HG03175 (cell line): Measurements from ENCODE around the gene AQP3.
A peak's percentile ranks its signal among the peaks of the same experiment; 100 is the strongest.
"Not testable (repeated sequence)": the region's sequence is repeated elsewhere in the genome, so short reads cannot be mapped to it uniquely, and the experiment has no call there.

Experiments used
- ATAC-seq: cut with Tn5 transposase; IDR thresholded peaks from one replicate; pipeline ENCODE4 v1.9.1; 2021; ENCODE audit warnings: mild to moderate bottlenecking, moderate library complexity; ENCODE audit not compliant: unreplicated experiment

Gene AQP3

DNA sequence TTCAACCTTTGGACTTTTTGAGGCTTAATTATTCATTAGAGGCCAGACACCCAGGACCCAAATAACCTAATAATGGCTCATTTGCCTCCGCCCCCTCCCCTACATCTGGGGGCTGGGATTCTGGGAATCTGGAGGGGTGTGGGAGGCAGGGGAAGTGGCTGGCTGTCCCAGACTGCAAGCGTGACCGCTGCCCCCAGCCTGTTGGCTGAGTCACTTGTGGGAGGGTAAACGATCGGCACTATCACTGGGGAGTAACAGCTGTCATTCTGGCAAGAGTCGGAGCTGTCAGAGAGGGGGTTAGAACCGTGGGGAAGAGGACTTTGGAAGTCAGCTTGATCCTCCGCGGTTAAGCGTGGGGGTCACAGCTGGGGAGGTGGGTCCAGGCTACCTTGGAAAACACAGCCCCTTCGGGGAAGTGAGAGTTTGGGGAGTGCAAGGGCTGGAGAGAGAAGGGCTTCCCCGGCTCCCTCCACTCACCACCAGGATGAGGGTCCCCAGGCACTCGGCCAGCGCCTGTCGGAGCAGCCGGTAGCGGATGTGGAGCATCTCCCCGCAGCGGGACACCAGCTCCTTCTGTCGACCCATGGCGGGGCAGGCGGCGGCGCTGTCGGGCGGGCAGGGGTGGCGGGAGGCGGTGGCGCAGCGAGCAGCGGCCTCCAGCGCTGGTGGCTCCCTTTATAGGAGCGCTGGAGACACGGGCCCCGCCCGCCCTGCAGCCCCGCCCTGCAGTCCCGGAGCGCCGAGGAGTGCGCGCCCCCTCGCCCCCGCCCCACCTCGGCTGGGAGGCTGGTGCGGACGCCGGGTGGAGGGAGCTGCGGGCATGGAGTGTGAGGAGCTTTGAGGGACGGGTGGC, at the start of gene AQP3:
AQP3 (minus strand) TSS at position 648 of the 853 bp plus-strand sequence; CDS start at position 585, 63 bp downstream.
- ATAC-seq = peak; percentile 30

DNA sequence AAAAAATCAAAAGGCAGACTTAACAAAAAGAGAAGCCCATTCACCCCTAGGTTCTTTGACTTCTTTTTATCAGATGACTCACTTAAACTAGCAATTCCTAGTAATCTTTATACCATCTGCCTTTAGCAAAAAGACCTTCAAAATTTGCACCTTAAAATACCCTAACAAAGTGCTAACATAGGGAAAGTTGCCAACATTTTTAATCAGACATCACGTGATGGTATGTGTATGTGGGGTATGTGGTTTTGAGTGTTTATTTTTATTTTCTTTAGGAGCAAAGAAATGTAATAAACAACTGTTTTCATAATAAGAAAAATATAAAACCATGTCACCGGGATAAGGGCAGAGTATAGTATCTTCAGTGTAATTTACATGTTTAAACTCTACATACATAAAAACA, 46.4 kb upstream of the AQP3 start:
- not testable (repeated sequence) for ATAC-seq

DNA sequence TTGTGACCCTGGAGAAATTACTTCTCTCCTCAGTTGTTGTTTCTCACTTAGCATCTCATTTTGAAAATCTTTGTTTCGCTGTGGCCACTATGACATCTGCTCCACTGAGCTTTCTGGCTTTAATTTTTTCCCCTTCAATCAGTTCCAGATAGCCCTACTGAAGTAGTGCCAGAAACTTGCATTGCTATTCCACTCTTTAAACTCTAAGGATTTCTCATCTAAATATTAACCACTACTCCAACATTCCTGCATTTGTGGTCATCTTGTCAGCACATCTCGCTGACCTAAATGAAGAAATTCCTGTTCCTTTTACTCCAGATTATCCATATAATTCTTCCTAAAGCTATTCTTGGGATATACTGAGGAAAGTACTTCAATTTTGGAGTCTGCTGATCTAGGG, 41.7 kb upstream of the AQP3 start:
- no peak for ATAC-seq

- ATAC-seq = not testable (repeated sequence)
Measured at GRCh38 chr9:33485312-33485711, 37.9 kb upstream of the AQP3 start.

- no peak for ATAC-seq
Measured at GRCh38 chr9:33480976-33481375, 33.6 kb upstream of the AQP3 start.

DNA sequence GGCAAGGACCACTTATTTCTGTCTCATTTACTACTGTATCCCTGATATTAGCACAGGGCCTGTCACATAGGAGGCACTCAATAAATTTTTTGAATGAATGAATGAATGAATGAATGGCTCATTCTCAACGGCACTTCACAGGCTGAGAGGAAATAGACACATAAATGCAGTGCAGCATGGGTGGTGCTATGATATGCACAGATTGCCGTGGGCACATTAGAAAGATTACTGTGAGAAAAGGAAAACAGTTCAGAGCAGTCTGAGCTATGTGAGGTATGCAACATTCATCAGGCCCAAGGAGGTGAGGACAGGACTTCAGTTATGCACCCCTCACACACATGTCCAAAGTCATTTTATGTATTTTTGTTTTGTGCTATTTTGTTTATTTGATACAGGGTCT, 32.7 kb upstream of the AQP3 start:
- no peak for ATAC-seq

DNA sequence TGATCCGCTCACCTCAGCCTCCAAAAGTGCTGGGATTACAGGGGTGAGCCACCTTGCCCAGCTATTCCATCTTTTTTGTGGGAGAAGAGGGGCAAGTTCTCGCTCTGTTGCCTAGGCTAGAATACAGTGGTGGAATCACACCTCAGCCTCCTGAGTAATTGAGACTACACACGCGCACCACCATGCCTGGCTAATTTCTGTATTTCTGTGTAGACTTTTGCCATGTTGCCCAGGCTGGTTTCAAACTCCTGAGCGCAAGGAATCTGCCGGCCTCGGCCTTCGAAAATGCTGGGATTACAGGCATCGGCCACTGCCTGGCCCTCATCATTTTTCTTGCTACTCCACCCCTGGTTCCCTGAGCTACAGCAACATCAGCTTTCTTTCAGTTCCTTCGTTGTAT, 29.1 kb upstream of the AQP3 start:
- no peak for ATAC-seq

DNA sequence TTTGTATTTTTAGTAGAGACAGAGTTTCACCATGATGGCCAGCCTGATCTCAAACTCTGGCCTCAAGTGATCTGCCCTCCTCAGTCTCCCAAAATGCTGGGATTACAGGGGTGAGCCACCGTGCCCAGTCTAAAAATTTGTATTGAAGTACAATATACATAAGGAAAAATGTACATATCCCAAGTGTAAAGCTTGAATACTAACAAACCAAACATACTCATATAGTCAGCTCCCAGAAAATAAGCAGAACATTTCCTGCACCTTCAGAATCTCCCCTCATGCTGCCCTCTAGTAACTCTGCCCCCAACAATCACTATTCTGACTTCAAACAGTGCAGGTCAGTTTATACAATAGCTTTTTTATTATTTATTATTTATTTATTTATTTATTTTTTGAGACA, 28.0 kb upstream of the AQP3 start:
- no peak for ATAC-seq

DNA sequence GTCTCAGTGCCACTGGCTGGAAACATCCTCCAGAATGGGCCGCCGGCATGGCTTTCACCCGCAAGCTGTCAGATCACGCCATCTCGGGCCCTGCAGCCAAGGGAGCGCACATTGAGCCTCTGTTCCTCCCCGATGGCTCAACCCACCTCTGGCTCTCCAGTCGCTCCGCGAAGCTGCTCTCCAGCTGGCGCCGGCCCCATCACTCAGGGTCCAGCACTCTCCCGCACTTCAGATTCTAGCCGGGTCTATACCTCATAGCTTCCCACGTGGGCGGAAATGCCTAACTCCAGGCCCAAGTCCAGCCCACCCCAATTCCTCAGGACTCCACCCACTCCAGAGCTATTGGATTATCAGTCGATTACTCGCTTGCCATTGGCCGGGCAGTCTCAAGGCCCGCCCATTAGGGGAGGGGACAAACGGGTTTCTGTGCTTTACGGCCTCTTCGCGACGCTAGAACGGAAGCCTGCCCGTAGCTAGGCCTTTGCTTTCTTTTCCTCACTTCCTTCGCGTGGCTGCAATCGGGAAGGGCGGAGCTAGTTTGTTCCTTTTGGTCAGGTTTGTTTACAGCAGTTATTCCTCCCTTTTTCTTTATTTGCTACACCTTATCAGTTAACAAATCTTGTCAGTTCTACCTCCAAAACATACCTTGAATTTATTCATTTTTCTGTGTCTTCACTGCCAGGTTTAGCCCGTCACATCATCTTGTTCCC, 26.4 kb upstream of the AQP3 start, which contains the start of gene NOL6:
NOL6 (minus strand) TSS at position 282 of the 710 bp plus-strand sequence; CDS start at position 200, 82 bp downstream.
- ATAC-seq = peak; percentile 99

GRCh38 chr9:33472881-33473615, 25.7 kb upstream of the AQP3 start:
- no peak for ATAC-seq

DNA sequence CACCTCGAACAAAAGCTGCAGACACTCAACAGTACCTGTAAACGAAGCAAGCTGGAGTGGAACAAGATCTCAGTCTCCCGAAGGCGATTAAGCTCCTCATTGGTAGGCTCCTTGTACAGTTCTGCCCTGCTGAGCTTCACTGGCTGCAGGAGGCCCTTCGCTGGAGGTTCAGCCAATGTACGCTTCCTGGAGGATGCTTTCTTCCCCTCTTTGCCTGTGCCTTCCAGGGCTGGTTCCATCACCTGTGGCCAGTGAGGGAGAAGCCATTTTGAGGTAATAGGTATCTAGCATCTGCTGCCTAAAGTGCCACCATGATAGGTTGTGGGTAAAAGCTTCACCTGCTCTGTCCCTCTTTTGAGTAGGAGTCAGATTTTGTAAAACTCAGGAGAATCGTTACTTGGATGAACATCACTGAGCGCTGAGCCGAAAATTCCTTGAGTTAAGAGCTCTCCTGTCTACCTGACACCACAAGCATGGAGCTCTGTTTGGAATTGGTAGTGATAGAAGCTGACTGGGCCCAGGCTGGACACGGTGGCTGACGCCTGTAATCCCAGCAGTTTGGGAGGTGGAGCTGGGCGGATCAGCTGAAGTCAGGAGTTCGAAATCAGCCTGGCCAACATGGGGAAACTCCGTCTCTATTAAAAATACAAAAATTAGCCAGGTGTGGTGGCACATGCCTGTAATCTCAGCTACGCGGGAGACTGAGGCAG, 24.9 kb upstream of the AQP3 start:
- no peak for ATAC-seq

GRCh38 chr9:33471361-33471760, 24.0 kb upstream of the AQP3 start:
- no peak for ATAC-seq

- ATAC-seq = no peak
Measured at GRCh38 chr9:33469891-33470290, 22.5 kb upstream of the AQP3 start.

- ATAC-seq = no peak
Measured at GRCh38 chr9:33468797-33469621, 21.6 kb upstream of the AQP3 start.

DNA sequence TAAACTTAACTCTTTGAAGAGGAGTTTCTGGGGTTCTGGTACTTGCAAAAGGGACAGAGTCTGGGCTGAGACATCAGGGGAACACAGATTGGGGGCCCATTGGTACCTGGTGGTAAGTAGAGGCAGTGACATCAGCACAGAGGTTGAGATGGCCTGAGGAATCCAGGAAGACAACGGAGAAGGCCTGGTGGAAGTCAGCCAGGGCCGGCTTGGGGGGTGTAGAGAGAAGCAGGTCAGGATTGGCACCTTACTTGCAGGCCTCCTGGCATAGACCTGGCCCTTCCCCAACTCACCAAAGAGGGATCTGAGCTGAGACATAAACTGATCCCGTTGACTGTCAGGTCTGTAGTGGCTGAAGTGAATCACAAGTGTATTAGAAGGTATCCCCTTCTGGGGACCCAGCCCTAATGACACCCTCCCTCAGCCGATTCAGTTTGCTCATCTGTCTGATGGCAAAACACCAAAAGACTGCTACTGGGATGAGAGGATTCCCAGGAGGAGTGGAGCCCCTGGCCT, 20.9 kb upstream of the AQP3 start:
- no peak for ATAC-seq

GRCh38 chr9:33467526-33467925, 20.1 kb upstream of the AQP3 start:
- ATAC-seq = no peak

- ATAC-seq = no peak
Measured at GRCh38 chr9:33466565-33467495, 19.4 kb upstream of the AQP3 start.
